HL-60/S4 treated with phorbol 12-myristate 13-acetate at 8.2 ng/mL for 4 days and 3 days (cell line): ENCODE measurements around the gene NFATC1.

Experiments used
- in situ Hi-C: fragments of 300-500 bp; cut with MboI; formaldehyde crosslinking; loops from 2 replicates; pipeline ENCODE4 v1.15.0; 2022; ENCODE audit warnings: low sequenced_read_pairs

Gene NFATC1

GRCh38 chr18:79388043-79388442, 7.7 kb upstream of the NFATC1 start:
- in situ Hi-C loops, result no loop called here

- in situ Hi-C loops, result no loop called here
These were observed 6.0 kb upstream of the NFATC1 start for GRCh38 chr18:79389689-79390088.

GRCh38 chr18:79392226-79392625, 3.5 kb upstream of the NFATC1 start:
- in situ Hi-C loops, result no loop called here

- in situ Hi-C loops, result no loop called here
These were observed 2.5 kb upstream of the NFATC1 start for GRCh38 chr18:79393181-79393634.

GRCh38 chr18:79393635-79394533, 1.8 kb upstream of the NFATC1 start:
- in situ Hi-C loops, result no loop called here

- in situ Hi-C loops, result no loop called here
These were observed 1.0 kb upstream of the NFATC1 start for GRCh38 chr18:79394534-79395307.

GRCh38 chr18:79395308-79395640, 456 bp upstream of the NFATC1 start:
- in situ Hi-C loops, result no loop called here

- in situ Hi-C loops, result no loop called here
These were observed 909 bp downstream of the NFATC1 start for GRCh38 chr18:79396431-79397246.

- in situ Hi-C loops, result no loop called here
These were observed 1.6 kb downstream of the NFATC1 start for GRCh38 chr18:79397247-79397829.

- in situ Hi-C loops, result no loop called here
These were observed 2.4 kb downstream of the NFATC1 start for GRCh38 chr18:79397830-79398761.

GRCh38 chr18:79399275-79400081, 3.7 kb downstream of the NFATC1 start:
- in situ Hi-C loops, result loop anchor here (10.0 to 25.0 kb wide), 2 partner anchors 113 to 245 kb away; no protein-coding TSS in a partner anchor

- in situ Hi-C loops, result loop anchor here (10.0 to 25.0 kb wide), 2 partner anchors 112 to 245 kb away; no protein-coding TSS in a partner anchor
These were observed 4.4 kb downstream of the NFATC1 start for GRCh38 chr18:79400091-79400590.

GRCh38 chr18:79400591-79401381, 5.1 kb downstream of the NFATC1 start:
- in situ Hi-C loops, result loop anchor here (10.0 to 25.0 kb wide), 2 partner anchors 112 to 244 kb away; no protein-coding TSS in a partner anchor

GRCh38 chr18:79401494-79402208, 5.9 kb downstream of the NFATC1 start:
- in situ Hi-C loops, result loop anchor here (10.0 to 25.0 kb wide), 2 partner anchors 111 to 243 kb away; no protein-coding TSS in a partner anchor

GRCh38 chr18:79402209-79402576, 6.5 kb downstream of the NFATC1 start:
- in situ Hi-C loops, result loop anchor here (10.0 to 25.0 kb wide), 2 partner anchors 110 to 243 kb away; no protein-coding TSS in a partner anchor

GRCh38 chr18:79402977-79403722, 7.4 kb downstream of the NFATC1 start:
- in situ Hi-C loops, result loop anchor here (10.0 to 25.0 kb wide), 2 partner anchors 109 to 242 kb away; no protein-coding TSS in a partner anchor
